OCI-LY1 (cell line): ENCODE results near the gene WFS1.

Experiments used
- CTCF ChIP-seq: fragments of 200-600 bp; sonication (generic), shearing (Covaris generic); IDR thresholded peaks from 2 replicates; pipeline ENCODE4 v1.5.1; 2017; ENCODE audit warnings: mild to moderate bottlenecking, antibody characterized with exemption, low read length, moderate library complexity, mixed read lengths
- EZH2 ChIP-seq: fragments of 200-600 bp; sonication (generic), shearing (Covaris generic); IDR thresholded peaks from 2 replicates; pipeline ENCODE4 v1.8.0; 2017; ENCODE audit warnings: borderline replicate concordance, mixed run types, mild to moderate bottlenecking, antibody characterized with exemption, low read length, moderate library complexity, mixed read lengths

- TF ChIP-seq CTCF, result peak; percentile 36; the same call in 1 of the 2 replicates
- no peak for TF ChIP-seq EZH2
Measured at GRCh38 chr4:6333301-6334202, 63.9 kb downstream of the WFS1 start.
